Measurements from ENCODE around the gene LRP3. TPM values are rescaled to one million over a fixed set of nuclear protein-coding genes. Genes with fewer than 3 reads are reported as not detected.

LRP3 gene
- total and polyA plus RNA-seq, 2 of the 13 experiments (the other 11 are each of a cell fraction or from before 2014, with no cell fraction given) = 17.6 to 51.6 TPM

DNA sequence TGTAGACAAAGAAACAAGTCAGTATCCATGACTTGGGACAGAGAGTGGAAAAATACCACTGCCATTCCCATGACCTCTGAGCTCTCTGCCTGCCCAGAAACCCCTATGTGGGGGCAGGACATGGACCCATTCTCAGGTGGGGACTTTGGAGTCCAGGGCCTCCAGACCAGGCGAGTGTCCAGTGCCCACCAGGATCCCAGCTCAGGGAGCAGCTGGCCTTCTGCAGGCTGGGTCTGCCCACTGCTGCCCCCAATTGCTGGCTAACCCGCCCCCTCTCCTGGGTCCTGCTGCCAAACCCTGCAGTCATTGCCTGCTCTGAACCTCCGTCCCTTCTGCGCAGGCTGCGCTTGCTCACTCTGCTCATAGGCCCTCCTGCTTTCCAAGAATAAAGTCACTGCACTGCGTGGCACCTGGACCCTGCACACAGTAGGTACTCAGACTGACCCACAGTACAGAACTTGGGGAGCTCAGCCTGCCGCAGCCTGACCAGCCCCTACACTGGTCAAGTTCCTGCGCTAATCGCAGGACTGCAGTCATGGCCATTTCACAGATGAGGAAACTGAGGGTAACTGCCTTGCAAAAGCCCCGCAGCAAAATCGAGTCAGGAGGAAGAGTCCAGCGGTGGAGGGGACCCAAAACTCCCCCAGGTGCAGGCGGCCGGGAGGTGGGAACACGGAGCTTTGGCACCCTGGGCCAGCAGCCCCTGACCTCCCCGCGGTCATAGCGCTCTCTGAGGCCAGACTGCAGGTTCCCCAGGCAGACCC, 30.7 kb downstream of the LRP3 start (continued):
- TF ChIP-seq HNF4G (IDR thresholded peaks at IDR 0.05; ENCODE audit: borderline replicate concordance, low read depth, low read length) (peak; percentile 64; the same call in 1 of the 2 replicates), HNF4G (CRISPR knock-in tag; IDR thresholded peaks at IDR 0.05; ENCODE audit: borderline replicate concordance, low read depth) (no peak), ZMYM3 (CRISPR knock-in tag; IDR thresholded peaks at IDR 0.05) (peak; percentile 64), ESRRA (CRISPR knock-in tag; IDR thresholded peaks at IDR 0.05; ENCODE audit: low read depth) (0 out of 2 replicates have a peak, but pooled peaks have one; percentile 39), NAIF1 (CRISPR knock-in tag; IDR thresholded peaks at IDR 0.05; ENCODE audit: borderline replicate concordance) (no peak), ZNF3 (CRISPR knock-in tag; IDR thresholded peaks at IDR 0.05) (no peak), POGZ (CRISPR knock-in tag; IDR thresholded peaks at IDR 0.05) (no peak), ZNF12 (CRISPR knock-in tag; IDR thresholded peaks at IDR 0.05) (no peak), ZNF839 (CRISPR knock-in tag; IDR thresholded peaks at IDR 0.05; ENCODE audit: borderline replicate concordance) (no peak), HOXA3 (CRISPR knock-in tag; IDR thresholded peaks at IDR 0.05) (peak; percentile 6; the same call in 1 of the 2 replicates), ZNF629 (CRISPR knock-in tag; conservative IDR thresholded peaks at IDR 0.05) (peak; percentile 96), GABPA (IDR thresholded peaks at IDR 0.05; ENCODE audit: low read depth, low read length) (no peak), GABPA (CRISPR knock-in tag; IDR thresholded peaks at IDR 0.05; ENCODE audit: low read depth) (no peak), MIXL1 (CRISPR knock-in tag; IDR thresholded peaks at IDR 0.05) (no peak), MIER2 (CRISPR knock-in tag; IDR thresholded peaks at IDR 0.05) (no peak), ZNF10 (CRISPR knock-in tag; IDR thresholded peaks at IDR 0.05; ENCODE audit: borderline replicate concordance, low read depth) (no peak), DR1 (CRISPR knock-in tag; IDR thresholded peaks at IDR 0.05) (peak; percentile 18; the same call in 1 of the 2 replicates), ZNF234 (CRISPR knock-in tag; conservative IDR thresholded peaks at IDR 0.05) (no peak), EP300 (IDR thresholded peaks at IDR 0.05; ENCODE audit: low read depth in 2 of 2, low read length in 2 of 2) (no peak), EP300 (CRISPR knock-in tag; IDR thresholded peaks at IDR 0.05; ENCODE audit: borderline replicate concordance) (no peak), ZNF496 (CRISPR knock-in tag; IDR thresholded peaks at IDR 0.05; ENCODE audit: insufficient replicate concordance) (no peak), RCOR2 (CRISPR knock-in tag; IDR thresholded peaks at IDR 0.05) (0 out of 2 replicates have a peak, but pooled peaks have one; percentile 17)
- TF ChIP-seq, protein P1, sequence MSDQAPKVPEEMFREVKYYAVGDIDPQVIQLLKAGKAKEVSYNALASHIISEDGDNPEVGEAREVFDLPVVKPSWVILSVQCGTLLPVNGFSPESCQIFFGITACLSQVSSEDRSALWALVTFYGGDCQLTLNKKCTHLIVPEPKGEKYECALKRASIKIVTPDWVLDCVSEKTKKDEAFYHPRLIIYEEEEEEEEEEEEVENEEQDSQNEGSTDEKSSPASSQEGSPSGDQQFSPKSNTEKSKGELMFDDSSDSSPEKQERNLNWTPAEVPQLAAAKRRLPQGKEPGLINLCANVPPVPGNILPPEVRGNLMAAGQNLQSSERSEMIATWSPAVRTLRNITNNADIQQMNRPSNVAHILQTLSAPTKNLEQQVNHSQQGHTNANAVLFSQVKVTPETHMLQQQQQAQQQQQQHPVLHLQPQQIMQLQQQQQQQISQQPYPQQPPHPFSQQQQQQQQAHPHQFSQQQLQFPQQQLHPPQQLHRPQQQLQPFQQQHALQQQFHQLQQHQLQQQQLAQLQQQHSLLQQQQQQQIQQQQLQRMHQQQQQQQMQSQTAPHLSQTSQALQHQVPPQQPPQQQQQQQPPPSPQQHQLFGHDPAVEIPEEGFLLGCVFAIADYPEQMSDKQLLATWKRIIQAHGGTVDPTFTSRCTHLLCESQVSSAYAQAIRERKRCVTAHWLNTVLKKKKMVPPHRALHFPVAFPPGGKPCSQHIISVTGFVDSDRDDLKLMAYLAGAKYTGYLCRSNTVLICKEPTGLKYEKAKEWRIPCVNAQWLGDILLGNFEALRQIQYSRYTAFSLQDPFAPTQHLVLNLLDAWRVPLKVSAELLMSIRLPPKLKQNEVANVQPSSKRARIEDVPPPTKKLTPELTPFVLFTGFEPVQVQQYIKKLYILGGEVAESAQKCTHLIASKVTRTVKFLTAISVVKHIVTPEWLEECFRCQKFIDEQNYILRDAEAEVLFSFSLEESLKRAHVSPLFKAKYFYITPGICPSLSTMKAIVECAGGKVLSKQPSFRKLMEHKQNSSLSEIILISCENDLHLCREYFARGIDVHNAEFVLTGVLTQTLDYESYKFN (CRISPR knock-in tag; conservative IDR thresholded peaks at IDR 0.05) = peak; percentile 65
- TF ChIP-seq, protein P2, sequence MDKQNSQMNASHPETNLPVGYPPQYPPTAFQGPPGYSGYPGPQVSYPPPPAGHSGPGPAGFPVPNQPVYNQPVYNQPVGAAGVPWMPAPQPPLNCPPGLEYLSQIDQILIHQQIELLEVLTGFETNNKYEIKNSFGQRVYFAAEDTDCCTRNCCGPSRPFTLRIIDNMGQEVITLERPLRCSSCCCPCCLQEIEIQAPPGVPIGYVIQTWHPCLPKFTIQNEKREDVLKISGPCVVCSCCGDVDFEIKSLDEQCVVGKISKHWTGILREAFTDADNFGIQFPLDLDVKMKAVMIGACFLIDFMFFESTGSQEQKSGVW (CRISPR knock-in tag; IDR thresholded peaks at IDR 0.05; ENCODE audit: borderline replicate concordance) = no peak
